Rectal smooth muscle tissue (tissue), 1 donor: Measurements from ENCODE around the gene GPR141.

Experiments
- H3K27ac ChIP-seq: one replicate; pipeline ENCODE4 v1.7.0; 2013; ENCODE audit warnings: low read depth, low read length, inconsistent platforms
- H3K27me3 ChIP-seq: one replicate; pipeline ENCODE4 v1.7.0; 2013; ENCODE audit warnings: low read length; ENCODE audit not compliant: control insufficient read depth, insufficient read depth
- H3K36me3 ChIP-seq: one replicate; pipeline ENCODE4 v1.7.0; 2013; ENCODE audit warnings: low read length; ENCODE audit not compliant: control insufficient read depth, insufficient read depth
- H3K4me1 ChIP-seq: one replicate; pipeline ENCODE4 v1.7.0; 2013; ENCODE audit warnings: low read length; ENCODE audit not compliant: control insufficient read depth, insufficient read depth
- H3K4me3 ChIP-seq: one replicate; pipeline ENCODE4 v1.7.0; 2013; ENCODE audit warnings: low read length
- H3K9ac ChIP-seq: one replicate; pipeline ENCODE4 v1.7.0; 2013; ENCODE audit warnings: low read length

Gene GPR141

GRCh38 chr7:37683246-37684120, at the start of gene GPR141:
Gene GPR141 (plus strand): TSS chr7:37683766. CDS start chr7:37740394, 56,628 bp downstream.
- Histone ChIP-seq H3K9ac (no peak within 1 kb of the TSS), H3K36me3 (no peaks in the 10 kb centered on the region), H3K27me3 (no peaks in the 10 kb centered on the region), H3K27ac (no peak within 1 kb of the TSS), H3K4me3 (no peak within 1 kb of the TSS), H3K4me1 (no peaks in the 10 kb centered on the region)

GRCh38 chr7:37635346-37635745, 48.2 kb upstream of the GPR141 start:
- no peaks in the 10 kb centered on the region for H3K4me1 ChIP-seq
- H3K27ac ChIP-seq = no peak overlapping the region
- no peak overlapping the region for H3K9ac ChIP-seq
- H3K4me3 ChIP-seq = no peak overlapping the region
- no peaks in the 10 kb centered on the region for H3K27me3 ChIP-seq
- no peaks in the 10 kb centered on the region for H3K36me3 ChIP-seq

GRCh38 chr7:37642028-37642540, 41.5 kb upstream of the GPR141 start:
- Histone ChIP-seq H3K27me3 (no peaks in the 10 kb centered on the region), H3K9ac (no peak overlapping the region), H3K27ac (no peak overlapping the region), H3K4me3 (no peak overlapping the region), H3K4me1 (no peaks in the 10 kb centered on the region), H3K36me3 (no peaks in the 10 kb centered on the region)

- H3K9ac ChIP-seq = no peak overlapping the region
- no peak overlapping the region for H3K27ac ChIP-seq
- H3K4me3 ChIP-seq = no peak overlapping the region
- H3K4me1 ChIP-seq = no peaks in the 10 kb centered on the region
- no peaks in the 10 kb centered on the region for H3K36me3 ChIP-seq
- no peaks in the 10 kb centered on the region for H3K27me3 ChIP-seq
Observed at GRCh38 chr7:37643876-37644275, 39.7 kb upstream of the GPR141 start.

- H3K4me3 ChIP-seq = no peak overlapping the region
- no peak overlapping the region for H3K27ac ChIP-seq
- no peak overlapping the region for H3K9ac ChIP-seq
- H3K27me3 ChIP-seq = no peaks in the 10 kb centered on the region
- no peaks in the 10 kb centered on the region for H3K4me1 ChIP-seq
- H3K36me3 ChIP-seq = no peaks in the 10 kb centered on the region
Observed at GRCh38 chr7:37645282-37646050, 38.1 kb upstream of the GPR141 start.

- Histone ChIP-seq H3K27ac (no peak overlapping the region), H3K9ac (no peak overlapping the region), H3K27me3 (no peaks in the 10 kb centered on the region), H3K4me1 (no peaks in the 10 kb centered on the region), H3K4me3 (no peak overlapping the region), H3K36me3 (no peaks in the 10 kb centered on the region)
Observed at GRCh38 chr7:37656913-37657530, 26.5 kb upstream of the GPR141 start.

- Histone ChIP-seq H3K4me3 (no peak overlapping the region), H3K27ac (no peak overlapping the region), H3K27me3 (no peaks in the 10 kb centered on the region), H3K9ac (no peak overlapping the region), H3K36me3 (no peaks in the 10 kb centered on the region), H3K4me1 (no peaks in the 10 kb centered on the region)
Observed at GRCh38 chr7:37657816-37658215, 25.8 kb upstream of the GPR141 start.

GRCh38 chr7:37659971-37660565, 23.5 kb upstream of the GPR141 start:
- Histone ChIP-seq H3K4me1 (no peaks in the 10 kb centered on the region), H3K27me3 (no peaks in the 10 kb centered on the region), H3K27ac (no peak overlapping the region), H3K9ac (no peak overlapping the region), H3K4me3 (no peak overlapping the region), H3K36me3 (no peaks in the 10 kb centered on the region)

- Histone ChIP-seq H3K36me3 (no peaks in the 10 kb centered on the region), H3K27me3 (no peaks in the 10 kb centered on the region), H3K4me1 (no peaks in the 10 kb centered on the region), H3K27ac (no peak overlapping the region), H3K4me3 (no peak overlapping the region), H3K9ac (no peak overlapping the region)
Observed at GRCh38 chr7:37660614-37661013, 23.0 kb upstream of the GPR141 start.

GRCh38 chr7:37663693-37664092, 19.9 kb upstream of the GPR141 start:
- Histone ChIP-seq H3K27me3 (no peaks in the 10 kb centered on the region), H3K4me3 (no peak overlapping the region), H3K36me3 (no peaks in the 10 kb centered on the region), H3K4me1 (no peaks in the 10 kb centered on the region), H3K27ac (no peak overlapping the region), H3K9ac (no peak overlapping the region)

- H3K4me3 ChIP-seq = no peak overlapping the region
- H3K27ac ChIP-seq = no peak overlapping the region
- H3K4me1 ChIP-seq = no peaks in the 10 kb centered on the region
- no peaks in the 10 kb centered on the region for H3K27me3 ChIP-seq
- H3K36me3 ChIP-seq = no peaks in the 10 kb centered on the region
- no peak overlapping the region for H3K9ac ChIP-seq
Observed at GRCh38 chr7:37665352-37666022, 18.1 kb upstream of the GPR141 start.
